ENCODE data around the gene CDH12.
"Not testable (repeated sequence)": the region's sequence is repeated elsewhere in the genome, so short reads cannot be mapped to it uniquely, and the experiment has no call there.

CDH12 gene

DNA sequence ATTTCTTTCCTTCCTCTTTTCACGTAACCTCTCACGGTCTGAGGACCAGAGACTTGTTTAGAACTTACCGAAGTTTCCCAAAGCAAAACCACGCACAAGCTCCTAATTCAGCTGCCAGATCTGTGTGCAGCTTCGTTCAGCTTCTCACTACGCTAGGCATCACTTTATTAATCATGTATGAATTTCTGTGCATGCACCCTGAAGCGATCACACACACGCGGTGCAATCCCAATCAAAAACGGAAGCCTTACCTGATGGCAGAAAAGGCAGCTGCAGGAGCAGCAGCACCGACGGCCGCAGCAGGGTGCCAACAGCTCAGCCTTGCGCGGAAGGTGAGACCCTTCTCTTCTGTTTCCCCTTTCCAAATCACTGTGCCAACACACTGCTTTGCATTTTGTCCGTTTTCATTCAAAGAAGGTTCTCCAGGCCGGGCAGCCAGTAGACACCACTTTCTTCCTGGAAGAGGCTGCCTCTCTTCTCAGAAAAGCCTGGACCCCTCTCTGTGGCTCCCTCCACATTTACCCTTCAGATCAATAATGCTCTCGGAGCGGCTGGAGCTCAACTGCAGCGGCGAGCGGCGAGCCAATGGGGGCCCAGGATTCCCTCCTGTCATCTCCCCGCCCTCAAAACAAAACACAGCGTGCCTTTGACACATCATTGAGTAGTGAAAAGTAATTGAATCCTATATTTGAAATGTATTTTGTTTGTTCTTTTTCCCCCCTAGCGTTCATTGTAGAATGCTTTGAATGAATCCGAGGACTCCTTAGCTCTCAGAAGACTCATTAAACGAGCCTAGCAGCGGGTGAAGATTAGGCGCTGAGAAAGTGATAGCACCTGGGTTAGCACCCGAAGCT lies at the start of gene CDH12:
TSS of gene CDH12 (minus strand) at position 538 of the 854 bp plus-strand sequence.
- DNase-seq (ENCODE audit: low read depth in 2 of 2), result no peak

DNA sequence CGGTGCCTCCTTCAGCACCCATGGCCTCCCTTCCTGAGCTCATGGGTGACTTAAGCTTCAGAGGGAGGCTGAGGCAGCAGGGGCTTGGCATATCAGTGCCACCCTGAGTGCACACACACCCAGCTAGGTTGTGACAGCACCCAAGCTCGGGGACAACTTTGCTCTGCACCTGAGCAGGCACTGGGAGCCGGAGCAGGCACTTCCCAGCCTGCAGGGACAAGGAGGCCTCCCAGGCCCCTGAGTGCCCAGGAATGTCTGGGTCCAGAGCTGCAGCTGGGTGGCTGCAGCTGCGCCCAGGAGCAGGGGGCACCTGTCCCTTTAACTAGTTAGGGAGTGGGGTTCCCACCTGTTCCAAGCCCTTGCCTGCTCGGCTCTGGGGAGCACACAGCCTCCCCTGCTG lies 48.7 kb upstream of the CDH12 start:
- no peak for DNase-seq (ENCODE audit: low read depth in 2 of 2)

DNA sequence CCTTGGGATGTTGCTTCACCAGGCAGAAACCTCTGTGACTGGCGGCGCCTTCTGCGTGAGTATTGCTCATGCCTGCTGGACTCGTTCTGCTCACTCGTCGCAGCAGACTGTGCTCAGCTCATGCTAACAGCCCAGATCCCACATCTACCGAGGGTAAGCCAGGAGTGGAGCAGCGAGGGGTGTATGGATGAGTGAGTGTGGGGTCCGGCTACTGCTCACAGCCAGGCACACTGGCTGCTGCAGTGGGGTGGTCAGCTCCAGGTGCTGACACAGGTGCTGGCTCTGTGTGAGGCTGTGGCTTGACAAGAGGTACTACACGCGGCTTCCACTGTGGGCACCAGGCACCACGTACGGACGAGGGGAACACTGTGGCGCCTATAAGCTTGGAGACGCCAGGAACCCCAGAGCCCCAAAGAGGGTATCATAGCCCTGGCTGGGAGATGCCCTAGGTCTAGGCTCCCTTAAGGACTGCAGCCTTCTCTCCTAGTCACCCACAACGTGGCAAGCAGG lies 47.7 kb upstream of the CDH12 start:
- no peak for DNase-seq (ENCODE audit: low read depth in 2 of 2)

DNA sequence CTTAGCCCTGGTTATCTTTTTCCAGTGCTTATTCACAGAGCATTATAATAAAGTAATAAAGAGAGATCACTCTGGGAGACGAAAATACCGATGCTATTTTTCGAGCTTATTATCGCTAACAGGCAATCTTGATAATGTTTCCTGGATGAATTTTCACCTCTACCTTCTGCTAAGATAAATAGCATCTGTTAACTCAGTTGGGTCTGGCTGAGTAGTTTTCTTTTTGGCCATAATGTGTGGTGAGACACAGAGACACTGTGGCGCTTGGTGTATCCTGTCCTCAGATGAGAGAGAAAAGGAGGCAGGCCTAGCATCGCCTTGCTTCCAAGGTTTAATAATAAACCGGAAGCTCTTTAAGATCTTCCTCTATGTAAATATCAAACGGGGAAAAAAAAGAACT lies 46.2 kb upstream of the CDH12 start:
- no peak for DNase-seq (ENCODE audit: low read depth in 2 of 2)

GRCh38 chr5:22896152-22896551 lies 43.0 kb upstream of the CDH12 start:
- DNase-seq (ENCODE audit: low read depth in 2 of 2), result no peak

DNA sequence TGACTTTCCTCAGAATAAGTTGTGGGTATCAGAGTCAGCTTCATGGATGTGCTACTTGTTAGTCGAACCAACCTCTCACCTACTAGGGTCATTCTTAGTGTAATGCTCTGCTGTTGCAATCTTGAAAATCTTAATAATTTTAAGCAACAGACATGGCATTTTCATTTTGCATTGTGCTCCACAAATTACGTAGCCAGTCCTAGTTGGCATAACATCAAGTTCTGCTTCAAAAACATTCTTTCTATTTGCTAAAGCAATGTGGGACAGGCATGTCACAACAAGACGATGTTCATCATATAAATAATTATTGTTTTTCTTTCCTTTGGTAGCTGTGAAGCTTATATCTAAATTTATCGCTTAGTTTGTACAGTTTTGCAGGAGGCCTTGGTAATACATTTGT lies 39.3 kb upstream of the CDH12 start:
- DNase-seq (ENCODE audit: low read depth in 2 of 2), result no peak

DNA sequence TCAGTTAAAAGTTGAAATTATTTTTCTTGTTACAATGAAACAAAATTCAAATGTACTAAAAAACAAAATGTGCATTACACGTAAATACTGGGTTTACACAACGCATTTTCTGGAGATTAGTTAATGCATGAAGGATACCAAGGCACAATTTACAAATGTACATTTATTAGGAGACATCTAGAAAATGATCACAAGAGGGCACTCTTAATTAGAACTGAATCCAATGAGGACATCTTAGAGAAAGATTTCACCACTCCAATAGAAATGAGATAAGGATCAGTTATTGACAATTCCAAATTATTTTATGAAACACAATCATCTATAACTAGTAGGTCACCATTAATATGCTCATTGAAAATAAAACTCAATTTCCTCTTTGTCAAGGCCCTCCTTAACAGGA lies 36.6 kb upstream of the CDH12 start:
- no peak for DNase-seq (ENCODE audit: low read depth in 2 of 2)

DNA sequence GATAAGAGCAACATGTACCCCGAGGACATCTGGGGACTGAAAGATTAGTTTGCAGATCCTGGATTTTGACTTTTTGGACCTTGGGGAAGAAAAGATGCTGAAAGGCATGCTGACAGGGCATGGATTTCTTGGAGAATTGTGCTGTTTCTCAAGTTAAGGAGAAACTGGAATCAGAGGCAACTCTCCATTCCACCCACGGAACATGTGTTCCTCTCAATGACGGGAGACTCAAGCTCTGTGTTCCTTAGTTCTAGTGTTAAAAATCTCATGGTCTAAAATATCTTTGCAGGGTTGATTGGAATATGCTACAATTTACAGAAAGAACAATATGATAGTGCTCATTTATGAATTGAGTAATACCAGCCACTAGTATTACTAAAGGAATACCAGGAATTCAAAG lies 34.4 kb upstream of the CDH12 start:
- DNase-seq (ENCODE audit: low read depth in 2 of 2), result no peak

DNA sequence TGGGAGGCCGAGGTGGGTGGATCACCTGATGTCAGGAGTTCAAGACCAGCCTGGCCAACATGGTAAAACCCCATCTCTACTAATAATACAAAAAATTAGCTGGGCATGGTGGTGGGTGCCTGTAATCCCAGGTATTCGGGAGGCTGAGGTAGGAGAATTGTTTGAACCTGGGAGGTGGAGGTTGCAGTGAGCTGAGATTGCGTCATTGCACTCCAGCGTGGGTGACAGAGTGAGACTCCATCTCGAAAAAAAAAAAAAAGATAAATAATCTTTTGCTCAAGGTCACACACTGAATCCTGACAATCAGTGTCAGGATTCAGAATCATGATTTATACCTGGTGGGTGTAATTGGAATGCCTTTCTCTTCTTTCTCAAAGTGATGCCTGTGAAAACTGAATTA lies 5.8 kb upstream of the CDH12 start:
- DNase-seq (ENCODE audit: low read depth in 2 of 2), result not testable (repeated sequence)

- no peak for DNase-seq (ENCODE audit: low read depth in 2 of 2)
These were observed 2.7 kb upstream of the CDH12 start for GRCh38 chr5:22855824-22856223.

- DNase-seq (ENCODE audit: low read depth in 2 of 2), result no peak
These were observed 2.2 kb downstream of the CDH12 start for GRCh38 chr5:22850981-22851380.

- DNase-seq (ENCODE audit: low read depth in 2 of 2), result no peak
These were observed 6.5 kb downstream of the CDH12 start for GRCh38 chr5:22846693-22847092.

- DNase-seq (ENCODE audit: low read depth in 2 of 2), result no peak
These were observed 8.5 kb downstream of the CDH12 start for GRCh38 chr5:22844636-22845035.

DNA sequence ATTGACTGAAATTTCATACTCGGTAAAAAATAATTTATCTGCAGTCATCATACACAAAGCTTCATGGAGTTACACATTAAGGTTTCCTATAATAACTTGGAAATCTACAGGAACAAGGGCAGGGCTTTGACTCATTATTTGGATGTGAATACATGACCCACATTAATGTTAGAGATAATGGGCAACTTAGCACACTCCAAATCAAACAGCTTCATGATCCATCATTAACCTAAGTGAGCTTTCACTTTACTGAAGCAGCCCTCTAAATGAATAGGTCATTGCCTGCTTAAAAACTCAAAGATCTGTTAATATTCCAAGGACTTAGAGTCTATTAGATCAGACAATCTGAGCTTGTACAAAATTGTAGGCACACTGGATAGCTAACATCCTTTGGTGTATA lies 9.0 kb downstream of the CDH12 start:
- DNase-seq (ENCODE audit: low read depth in 2 of 2), result no peak

DNA sequence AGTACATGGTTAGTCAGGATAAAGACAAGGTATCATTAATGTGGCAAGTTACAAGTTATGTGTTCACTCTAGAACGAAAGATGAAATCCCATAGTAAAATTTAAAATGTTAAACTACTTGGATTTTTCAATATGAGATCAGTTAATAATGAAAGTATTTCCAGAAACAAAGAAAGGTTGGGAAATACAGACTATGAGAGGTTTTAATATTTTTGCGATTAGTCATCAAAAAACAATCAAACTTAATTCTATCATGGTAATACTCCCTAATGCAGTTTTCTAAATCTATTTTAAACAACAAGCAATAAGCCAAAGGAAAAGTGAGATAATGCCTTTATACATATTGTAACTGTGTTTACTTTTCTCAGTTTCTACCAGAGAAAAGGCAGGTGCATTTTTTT lies 10.6 kb downstream of the CDH12 start:
- DNase-seq (ENCODE audit: low read depth in 2 of 2), result no peak

- DNase-seq (ENCODE audit: low read depth in 2 of 2), result no peak
These were observed 15.3 kb downstream of the CDH12 start for GRCh38 chr5:22837803-22838202.

GRCh38 chr5:22835686-22836085 lies 17.5 kb downstream of the CDH12 start:
- DNase-seq (ENCODE audit: low read depth in 2 of 2), result no peak

DNA sequence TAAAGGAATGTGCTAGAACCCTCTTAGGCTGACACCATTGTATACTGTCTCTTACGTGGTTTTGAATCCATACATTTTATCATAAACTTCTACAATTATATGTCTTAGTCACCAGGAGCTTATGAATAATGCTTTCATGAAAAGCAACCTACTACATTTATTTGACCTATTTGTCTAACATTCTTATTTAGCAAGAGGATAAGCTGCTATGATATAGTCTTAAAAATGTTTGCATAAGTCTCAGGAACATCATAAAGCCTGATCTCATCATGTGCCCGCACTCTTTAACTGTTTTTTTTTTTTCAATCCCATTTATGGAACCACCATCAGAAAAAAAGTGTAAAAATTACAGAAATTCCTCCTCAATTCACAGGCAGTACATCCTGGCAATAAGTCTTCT lies 59.7 kb downstream of the CDH12 start:
- no peak for DNase-seq (ENCODE audit: low read depth in 2 of 2)

DNA sequence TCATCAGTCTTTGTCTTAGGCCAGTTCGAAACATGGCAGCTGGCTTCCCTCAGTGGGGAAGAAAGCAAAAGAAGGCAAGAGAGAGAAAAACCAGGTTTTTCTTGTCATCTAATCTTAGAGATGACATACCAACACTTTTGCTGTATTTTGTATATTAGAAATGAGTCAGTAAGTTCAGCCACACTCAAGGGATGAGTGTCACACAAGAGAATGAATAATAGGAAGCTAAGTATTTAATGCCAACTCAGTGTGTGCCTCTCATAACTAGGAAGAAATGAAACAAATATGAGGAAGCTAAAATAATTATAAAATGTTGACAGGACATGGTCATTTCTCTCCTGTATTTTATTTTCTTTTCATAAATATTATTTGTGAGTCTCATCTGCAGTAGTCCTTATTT lies 65.3 kb downstream of the CDH12 start:
- DNase-seq (ENCODE audit: low read depth in 2 of 2), result no peak

DNA sequence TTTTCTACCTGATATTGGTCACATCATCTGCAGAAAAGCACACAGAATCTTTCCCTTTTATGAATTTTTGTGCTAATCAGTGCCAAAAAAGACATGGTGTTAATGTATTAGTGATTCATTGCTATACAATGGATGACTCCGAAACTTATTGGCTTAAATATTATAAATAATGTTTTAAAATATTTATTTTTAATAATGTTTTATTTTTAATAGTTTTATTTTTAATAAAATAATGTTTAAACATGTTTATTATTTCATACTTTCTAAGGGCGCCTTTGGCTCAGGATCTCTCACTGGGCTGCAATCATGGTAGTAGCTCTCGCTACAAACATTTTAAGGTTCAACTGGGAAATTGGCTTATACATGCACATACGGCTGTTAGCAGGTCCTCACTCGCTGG lies 65.7 kb downstream of the CDH12 start:
- no peak for DNase-seq (ENCODE audit: low read depth in 2 of 2)

DNA sequence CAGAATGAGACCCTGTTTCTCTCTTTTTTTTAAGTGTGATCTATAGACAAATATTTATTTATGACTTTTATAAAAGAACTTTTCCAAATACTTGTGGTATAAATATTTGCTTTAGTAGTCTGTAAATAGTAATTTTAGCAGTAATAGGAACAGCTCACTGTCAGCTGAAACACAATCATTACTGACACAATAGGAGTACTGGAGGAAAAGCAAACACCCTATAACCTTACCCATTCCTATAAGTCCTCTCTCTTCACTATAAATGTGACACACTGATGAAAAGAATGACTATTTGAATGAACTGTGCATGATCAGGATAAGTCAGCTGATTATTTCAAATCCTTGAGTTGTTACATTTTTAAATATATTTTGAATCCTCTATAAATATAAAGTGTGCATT lies 72.4 kb downstream of the CDH12 start:
- no peak for DNase-seq (ENCODE audit: low read depth in 2 of 2)

DNA sequence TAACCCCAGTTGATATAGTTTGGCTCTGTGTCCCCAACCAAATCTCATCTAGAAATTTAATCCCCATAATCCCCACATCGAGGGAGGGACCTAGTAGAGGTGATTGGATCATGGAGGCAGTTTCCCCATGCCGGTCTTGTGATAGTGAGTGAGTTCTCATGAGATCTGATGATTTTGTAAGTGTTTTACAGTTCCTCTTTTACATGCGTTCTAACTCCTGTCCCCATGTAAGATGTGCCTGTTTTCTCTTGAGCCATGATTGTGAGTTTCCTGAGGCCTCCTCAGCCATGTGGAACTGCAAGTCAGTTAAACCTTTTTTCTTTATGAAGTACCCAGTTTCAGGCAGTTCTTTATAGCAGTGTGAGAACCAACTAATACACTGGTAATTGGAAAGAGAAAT lies 73.6 kb downstream of the CDH12 start:
- no peak for DNase-seq (ENCODE audit: low read depth in 2 of 2)

DNA sequence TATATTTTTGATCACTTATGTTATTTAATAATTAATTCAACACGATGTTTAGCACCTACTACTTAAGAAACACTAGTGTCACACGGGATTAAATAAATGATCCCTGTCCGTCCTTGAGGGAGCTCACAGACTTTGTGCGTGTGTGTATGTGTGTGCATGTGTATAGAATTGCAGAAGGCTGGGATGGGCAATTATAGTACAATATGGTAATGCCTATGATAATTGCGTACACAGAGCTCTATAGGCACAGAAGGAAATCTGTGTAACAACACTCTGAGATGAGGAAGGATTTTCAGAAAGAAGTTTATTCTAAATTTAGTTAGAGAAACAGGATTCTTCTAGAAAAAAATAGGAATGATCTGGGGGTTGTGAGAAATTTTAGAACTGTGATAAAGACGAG lies 76.9 kb downstream of the CDH12 start:
- no peak for DNase-seq (ENCODE audit: low read depth in 2 of 2)

DNA sequence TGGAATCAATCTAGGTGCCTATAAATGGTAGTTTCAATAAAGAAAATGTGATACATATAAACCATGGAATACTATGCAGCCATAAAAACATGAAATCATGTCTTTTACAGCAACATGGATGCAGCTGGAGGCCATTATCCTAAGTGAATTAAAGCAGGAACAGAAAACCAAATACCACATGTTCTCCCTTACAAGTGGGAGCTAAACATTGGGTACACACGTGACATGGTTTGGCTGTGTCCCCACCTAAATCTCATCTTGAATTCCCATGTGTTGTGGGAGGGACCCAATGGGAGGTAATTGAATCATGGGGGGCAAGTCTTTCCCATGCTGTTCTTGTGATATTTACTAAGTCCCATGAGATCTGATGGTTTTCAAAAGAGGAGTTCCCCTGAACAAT lies 78.9 kb downstream of the CDH12 start:
- DNase-seq (ENCODE audit: low read depth in 2 of 2), result not testable (repeated sequence)
